A673 (cell line): ENCODE measurements around the gene IGSF21.
A peak's percentile ranks its signal among the peaks of the same experiment; 100 is the strongest.

Source experiments
- EZH2 ChIP-seq: fragments of 200-600 bp; sonication (generic); IDR thresholded peaks from 2 replicates; pipeline ENCODE4 v1.6.1; 2017; ENCODE audit warnings: borderline replicate concordance, low read depth, mild to moderate bottlenecking, mixed read lengths, antibody characterized with exemption, low read length; ENCODE audit not compliant: poor library complexity, severe bottlenecking
- TF ChIP-seq, protein P1 (sequence below): fragments of 300-800, 200-600 bp; sonication (generic); conservative IDR thresholded peaks from 2 replicates; pipeline ENCODE4 v1.5.1; 2017; ENCODE audit warnings: low read depth, mild to moderate bottlenecking, antibody characterized with exemption, low read length, moderate library complexity, mixed read lengths

- TF ChIP-seq, protein P1, sequence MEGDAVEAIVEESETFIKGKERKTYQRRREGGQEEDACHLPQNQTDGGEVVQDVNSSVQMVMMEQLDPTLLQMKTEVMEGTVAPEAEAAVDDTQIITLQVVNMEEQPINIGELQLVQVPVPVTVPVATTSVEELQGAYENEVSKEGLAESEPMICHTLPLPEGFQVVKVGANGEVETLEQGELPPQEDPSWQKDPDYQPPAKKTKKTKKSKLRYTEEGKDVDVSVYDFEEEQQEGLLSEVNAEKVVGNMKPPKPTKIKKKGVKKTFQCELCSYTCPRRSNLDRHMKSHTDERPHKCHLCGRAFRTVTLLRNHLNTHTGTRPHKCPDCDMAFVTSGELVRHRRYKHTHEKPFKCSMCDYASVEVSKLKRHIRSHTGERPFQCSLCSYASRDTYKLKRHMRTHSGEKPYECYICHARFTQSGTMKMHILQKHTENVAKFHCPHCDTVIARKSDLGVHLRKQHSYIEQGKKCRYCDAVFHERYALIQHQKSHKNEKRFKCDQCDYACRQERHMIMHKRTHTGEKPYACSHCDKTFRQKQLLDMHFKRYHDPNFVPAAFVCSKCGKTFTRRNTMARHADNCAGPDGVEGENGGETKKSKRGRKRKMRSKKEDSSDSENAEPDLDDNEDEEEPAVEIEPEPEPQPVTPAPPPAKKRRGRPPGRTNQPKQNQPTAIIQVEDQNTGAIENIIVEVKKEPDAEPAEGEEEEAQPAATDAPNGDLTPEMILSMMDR, result peak; percentile 49
- TF ChIP-seq EZH2, result no peak
These were observed 124.5 kb downstream of the IGSF21 start for GRCh38 chr1:18232052-18232451.
